Duodenal mucosa (tissue), 2 donors: ENCODE measurements around the gene GNE.
A peak's percentile ranks its signal among the peaks of the same experiment; 100 is the strongest.
"Not testable (repeated sequence)": the region's sequence is repeated elsewhere in the genome, so short reads cannot be mapped to it uniquely, and the experiment has no call there.

ENCODE experiments used
- H3K27ac ChIP-seq: one replicate; pipeline ENCODE4 v1.7.0; 2013; ENCODE audit warnings: low read depth, low read length
- H3K27me3 ChIP-seq, 2 donors: one replicate each; pipeline ENCODE4 v1.7.0; 2013; ENCODE audit warnings: low read length in 2 of 2, control low read depth in 1 of 2; ENCODE audit not compliant: insufficient read depth in 2 of 2, control insufficient read depth in 1 of 2
- H3K36me3 ChIP-seq, 2 donors: one replicate each; pipeline ENCODE4 v1.7.0; 2013; ENCODE audit warnings: low read length in 2 of 2, control low read depth in 1 of 2; ENCODE audit not compliant: insufficient read depth in 2 of 2, control insufficient read depth in 1 of 2
- H3K4me1 ChIP-seq, 2 donors: one replicate each; pipeline ENCODE4 v1.7.0; 2013; ENCODE audit warnings: low read length in 2 of 2, control low read depth in 1 of 2; ENCODE audit not compliant: insufficient read depth in 2 of 2, control insufficient read depth in 1 of 2
- H3K4me3 ChIP-seq, 2 donors: one replicate each; pipeline ENCODE4 v1.7.0; 2013; ENCODE audit warnings: low read length in 2 of 2, low read depth in 1 of 2
- H3K9ac ChIP-seq, 2 donors: one replicate each; pipeline ENCODE4 v1.7.0; 2013; ENCODE audit warnings: low read length in 2 of 2, low read depth in 1 of 2
- H3K9me3 ChIP-seq, 2 donors: one replicate each; pipeline ENCODE4 v1.7.0; 2013; ENCODE audit warnings: low read length in 2 of 2, control low read depth in 1 of 2; ENCODE audit not compliant: control insufficient read depth in 1 of 2

GNE gene

GRCh38 chr9:36192196-36192595 is 66.1 kb downstream of the GNE start:
- peaks cover 33 to 34% of the 10 kb centered on the region in 2 donors for H3K4me1 ChIP-seq
- H3K4me3 ChIP-seq = peak overlapping the region; percentile 90 to 93
- H3K9me3 ChIP-seq = no peaks in the 10 kb centered on the region
- no peaks in the 10 kb centered on the region for H3K36me3 ChIP-seq
- H3K27ac ChIP-seq = no peak overlapping the region
- peak overlapping the region; percentile 84 to 90 for H3K9ac ChIP-seq
- no peaks in the 10 kb centered on the region for H3K27me3 ChIP-seq

GRCh38 chr9:36191686-36192085 is 66.6 kb downstream of the GNE start:
- no peaks in the 10 kb centered on the region for H3K27me3 ChIP-seq
- no peak overlapping the region for H3K27ac ChIP-seq
- no peaks in the 10 kb centered on the region for H3K9me3 ChIP-seq
- H3K36me3 ChIP-seq = no peaks in the 10 kb centered on the region
- peak overlapping the region; percentile 90 to 93 for H3K4me3 ChIP-seq
- peak overlapping the region; percentile 84 to 90 for H3K9ac ChIP-seq
- H3K4me1 ChIP-seq = peaks cover 33 to 34% of the 10 kb centered on the region in 2 donors

- no peaks in the 10 kb centered on the region for H3K27me3 ChIP-seq
- no peaks in the 10 kb centered on the region for H3K36me3 ChIP-seq
- peaks cover 33 to 34% of the 10 kb centered on the region in 2 donors for H3K4me1 ChIP-seq
- H3K27ac ChIP-seq = peak overlapping the region; percentile 72
- H3K9me3 ChIP-seq = no peaks in the 10 kb centered on the region
- H3K4me3 ChIP-seq = peak overlapping the region; percentile 90 to 93
- H3K9ac ChIP-seq = peak overlapping the region; percentile 84 to 90
Observed at GRCh38 chr9:36191290-36191645, 67.0 kb downstream of the GNE start.

GRCh38 chr9:36190388-36191289 is 67.6 kb downstream of the GNE start, which contains the start of gene CLTA:
Gene CLTA, plus strand, starts transcription at chr9:36190921. Its CDS starts 136 bp downstream, at chr9:36191057.
- peak within 1 kb of the TSS; percentile 86 for H3K27ac ChIP-seq
- no peaks in the 10 kb centered on the region for H3K9me3 ChIP-seq
- peak within 1 kb of the TSS; percentile 84 to 90 for H3K9ac ChIP-seq
- H3K27me3 ChIP-seq = no peaks in the 10 kb centered on the region
- H3K36me3 ChIP-seq = no peaks in the 10 kb centered on the region
- H3K4me1 ChIP-seq = peaks cover 33 to 34% of the 10 kb centered on the region in 2 donors
- H3K4me3 ChIP-seq = peak within 1 kb of the TSS; percentile 90 to 93

GRCh38 chr9:36189976-36190375 is 68.3 kb downstream of the GNE start:
- H3K9ac ChIP-seq = peak overlapping the region; percentile 84 to 90
- H3K9me3 ChIP-seq = no peaks in the 10 kb centered on the region
- H3K27ac ChIP-seq = no peak overlapping the region
- no peaks in the 10 kb centered on the region for H3K27me3 ChIP-seq
- H3K4me3 ChIP-seq = peak overlapping the region; percentile 90 to 93
- H3K4me1 ChIP-seq = peaks cover 33 to 34% of the 10 kb centered on the region in 2 donors
- H3K36me3 ChIP-seq = no peaks in the 10 kb centered on the region

GRCh38 chr9:36188212-36188611 is 70.0 kb downstream of the GNE start:
- no peak overlapping the region for H3K4me3 ChIP-seq
- no peak overlapping the region for H3K27ac ChIP-seq
- peaks cover 21 to 22% of the 10 kb centered on the region in 2 donors for H3K4me1 ChIP-seq
- no peaks in the 10 kb centered on the region for H3K27me3 ChIP-seq
- no peaks in the 10 kb centered on the region for H3K36me3 ChIP-seq
- no peaks in the 10 kb centered on the region for H3K9me3 ChIP-seq
- H3K9ac ChIP-seq = no peak overlapping the region

- Histone ChIP-seq H3K9ac (no peak overlapping the region), H3K27ac (no peak overlapping the region), H3K9me3 (no peaks in the 10 kb centered on the region), H3K27me3 (no peaks in the 10 kb centered on the region), H3K4me1 (peaks cover 13 to 14% of the 10 kb centered on the region in 2 donors), H3K36me3 (no peaks in the 10 kb centered on the region), H3K4me3 (no peak overlapping the region)
Observed at GRCh38 chr9:36187414-36187813, 70.8 kb downstream of the GNE start.

GRCh38 chr9:36180243-36180642 is 78.0 kb downstream of the GNE start:
- not testable (repeated sequence) for H3K4me1 ChIP-seq, H3K36me3 ChIP-seq, H3K27me3 ChIP-seq

GRCh38 chr9:36177571-36177970 is 80.7 kb downstream of the GNE start:
- H3K4me3 ChIP-seq = no peak overlapping the region
- no peaks in the 10 kb centered on the region for H3K27me3 ChIP-seq
- no peaks in the 10 kb centered on the region for H3K4me1 ChIP-seq
- no peaks in the 10 kb centered on the region for H3K36me3 ChIP-seq
- H3K9ac ChIP-seq = no peak overlapping the region
- no peaks in the 10 kb centered on the region for H3K9me3 ChIP-seq
- no peak overlapping the region for H3K27ac ChIP-seq

More at GRCh38 chr9:36180243-36180642, 78.0 kb downstream of the GNE start:
- not testable (repeated sequence) for H3K9me3 ChIP-seq, H3K9ac ChIP-seq, H3K4me3 ChIP-seq, H3K27ac ChIP-seq

- not testable (repeated sequence) for H3K27ac ChIP-seq, H3K36me3 ChIP-seq, H3K9me3 ChIP-seq, H3K9ac ChIP-seq, H3K27me3 ChIP-seq, H3K4me1 ChIP-seq, H3K4me3 ChIP-seq
Observed at GRCh38 chr9:36176496-36176895, 81.8 kb downstream of the GNE start.
